GM13977 (cell line): Measurements from ENCODE around the gene TAF1A.

Experiments used
- DNase-seq: peaks from one replicate; pipeline ENCODE4 v3.0.0; 2012; ENCODE audit warnings: low spot score
- CTCF ChIP-seq: IDR thresholded peaks from 2 replicates; pipeline ENCODE4 v1.5.1; 2012; ENCODE audit warnings: mild to moderate bottlenecking, control low read depth; ENCODE audit not compliant: insufficient read depth; ENCODE audit errors: extremely low read depth, missing control alignments
- in situ Hi-C: fragments of 300-500 bp; cut with MboI; formaldehyde crosslinking; loops from one replicate; pipeline ENCODE4 v1.12.0; 2022; ENCODE audit warnings: low sequenced_read_pairs, low pct_unique_long_range_greater_than_20kb, mixed read lengths, inconsistent platforms; ENCODE audit not compliant: unreplicated experiment

The TAF1A gene

GRCh38 chr1:222589462-222590302 lies at the start of gene TAF1A:
TSS of gene TAF1A (minus strand) at chr1:222589933.
- DNase-seq: peak; percentile 80
- in situ Hi-C loops: no loop called here
- no peak for TF ChIP-seq CTCF

GRCh38 chr1:222634180-222635013 lies 44.7 kb upstream of the TAF1A start:
- DNase-seq: peak; percentile 65
- TF ChIP-seq CTCF: peak; percentile 80
- in situ Hi-C loops: loop anchor here (5.0 kb wide), 1 partner anchor 167 kb away; no protein-coding TSS in a partner anchor

GRCh38 chr1:222632749-222633148 lies 43.0 kb upstream of the TAF1A start:
- in situ Hi-C loops: loop anchor here (5.0 kb wide), 1 partner anchor 165 kb away; no protein-coding TSS in a partner anchor
- DNase-seq: no peak
- TF ChIP-seq CTCF: no peak

GRCh38 chr1:222631611-222632208 lies 42.0 kb upstream of the TAF1A start:
- in situ Hi-C loops: loop anchor here (5.0 kb wide), 1 partner anchor 164 kb away; no protein-coding TSS in a partner anchor
- no peak for DNase-seq

GRCh38 chr1:222629921-222630535 lies 40.3 kb upstream of the TAF1A start:
- in situ Hi-C loops: loop anchor here (5.0 kb wide), 1 partner anchor 163 kb away; no protein-coding TSS in a partner anchor
- TF ChIP-seq CTCF: no peak
- DNase-seq: no peak

More at GRCh38 chr1:222631611-222632208, 42.0 kb upstream of the TAF1A start:
- no peak for TF ChIP-seq CTCF

- in situ Hi-C loops: no loop called here
- no peak for DNase-seq
- TF ChIP-seq CTCF: no peak
Measured at GRCh38 chr1:222627232-222627631, 37.5 kb upstream of the TAF1A start.
